Gastrocnemius medialis (tissue), 4 donors: ENCODE measurements around the gene TRPC4. TPM values are rescaled to one million over a fixed set of nuclear protein-coding genes. Genes with fewer than 3 reads are reported as not detected.

Experiments
- ATAC-seq, 2 donors: fragments of 150-250 bp; one replicate each; pipeline ENCODE4 v1.9.1; 2016
- DNase-seq, 2 donors: peaks; one replicate each; pipeline ENCODE4 v3.0.0-alpha.2; 2019
- H3K27ac ChIP-seq, 4 donors: fragments of 200-600 bp; sonication (generic); 1 replicate in 1 of 4; 2 replicates in 3 of 4; pipeline ENCODE4 v1.5.1; 2016 to 2018; ENCODE audit warnings: mild to moderate bottlenecking in 2 of 4, moderate library complexity in 1 of 4
- H3K27me3 ChIP-seq, 3 donors: fragments of 200-600 bp; sonication (generic) in 2 of 3; 1 replicate in 1 of 3; 2 replicates in 2 of 3; pipeline versions ENCODE4 v1.5.1 to v1.6.0; 2016 to 2019; ENCODE audit warnings: mild to moderate bottlenecking in 1 of 3, moderate library complexity in 1 of 3
- H3K36me3 ChIP-seq, 2 donors: fragments of 200-600 bp; sonication (generic) in 1 of 2; one replicate each; pipeline ENCODE4 v1.5.1; 2017 to 2018
- H3K4me1 ChIP-seq, 2 donors: fragments of 200-600 bp; sonication (generic) in 1 of 2; one replicate each; pipeline ENCODE4 v1.5.1; 2016 to 2017; ENCODE audit warnings: mild to moderate bottlenecking in 2 of 2
- H3K4me3 ChIP-seq, 4 donors: fragments of 200-600 bp; sonication (generic) in 3 of 4; 1 replicate in 1 of 4; 2 replicates in 3 of 4; pipeline ENCODE4 v1.5.1; 2016 to 2019; ENCODE audit warnings: mild to moderate bottlenecking in 2 of 4
- H3K9me3 ChIP-seq, 3 donors: fragments of 200-600 bp; sonication (generic) in 2 of 3; 1 replicate in 1 of 3; 2 replicates in 2 of 3; pipeline ENCODE4 v1.5.1; 2016 to 2019
- POLR2A ChIP-seq, 2 donors: fragments of 450-650 bp; IDR thresholded peaks; one replicate each; pipeline ENCODE4 v1.6.1; 2017; ENCODE audit warnings: antibody characterized with exemption in 2 of 2, mild to moderate bottlenecking in 2 of 2, moderate library complexity in 2 of 2
- in situ Hi-C, 4 donors: fragments of 200-750 bp; cut with MboI; loops; one replicate each; pipeline versions ENCODE4 v1.15.0 to v1.8.0; 2017; ENCODE audit warnings: low sequenced_read_pairs in 4 of 4
- intact Hi-C: fragments of 100-400 bp; cut with DNase I; formaldehyde crosslinking; loops from one replicate; pipeline ENCODE4 v1.15.1; 2023; ENCODE audit warnings: low total_unique reads
- total RNA-seq, 4 donors: library from RNA; depleted of rRNA; stranded (reverse); fragments of >200 nt; gene quantifications; one replicate each; pipeline versions ENCODE4 v1.1.0 to v1.2.3, GENCODE V29; 2016
- TF ChIP-seq, protein P1 (sequence below), 5 experiments: fragments of 450-650 bp in 3 of 5; fragments of 200-600 bp in 2 of 5; sonication (generic) in 2 of 5; IDR thresholded peaks in 4 of 5; conservative IDR thresholded peaks in 1 of 5; 1 replicate in 4 of 5; 2 replicates in 1 of 5; pipeline ENCODE4 v1.5.1; 2016 to 2019; ENCODE audit warnings: antibody characterized with exemption in 5 of 5, mild to moderate bottlenecking in 3 of 5, moderate library complexity in 3 of 5

TRPC4 gene
- total RNA-seq, 4 donors from 2014 or later = 0.20 to 0.75 (median 0.27) TPM; not detected in 1

- in situ Hi-C loops (no loop called here), intact Hi-C loops (no loop called here)
- DNase-seq (no peak), ATAC-seq (no peak)
- Histone ChIP-seq H3K27me3 (no peaks in the 10 kb centered on the region), H3K27ac (no peak overlapping the region), H3K36me3 (no peaks in the 10 kb centered on the region), H3K9me3 (no peaks in the 10 kb centered on the region), H3K4me1 (no peaks in the 10 kb centered on the region), H3K4me3 (no peak overlapping the region)
- no peak for TF ChIP-seq POLR2A (IDR thresholded peaks at IDR 0.05)
Measured at GRCh38 chr13:37910790-37911189, 41.2 kb upstream of the TRPC4 start.

- Histone ChIP-seq H3K4me3 (no peak overlapping the region), H3K27ac (no peak overlapping the region), H3K9me3 (no peaks in the 10 kb centered on the region), H3K27me3 (no peaks in the 10 kb centered on the region), H3K36me3 (no peaks in the 10 kb centered on the region), H3K4me1 (no peaks in the 10 kb centered on the region)
- DNase-seq (no peak), ATAC-seq (no peak)
- TF ChIP-seq, protein P1, sequence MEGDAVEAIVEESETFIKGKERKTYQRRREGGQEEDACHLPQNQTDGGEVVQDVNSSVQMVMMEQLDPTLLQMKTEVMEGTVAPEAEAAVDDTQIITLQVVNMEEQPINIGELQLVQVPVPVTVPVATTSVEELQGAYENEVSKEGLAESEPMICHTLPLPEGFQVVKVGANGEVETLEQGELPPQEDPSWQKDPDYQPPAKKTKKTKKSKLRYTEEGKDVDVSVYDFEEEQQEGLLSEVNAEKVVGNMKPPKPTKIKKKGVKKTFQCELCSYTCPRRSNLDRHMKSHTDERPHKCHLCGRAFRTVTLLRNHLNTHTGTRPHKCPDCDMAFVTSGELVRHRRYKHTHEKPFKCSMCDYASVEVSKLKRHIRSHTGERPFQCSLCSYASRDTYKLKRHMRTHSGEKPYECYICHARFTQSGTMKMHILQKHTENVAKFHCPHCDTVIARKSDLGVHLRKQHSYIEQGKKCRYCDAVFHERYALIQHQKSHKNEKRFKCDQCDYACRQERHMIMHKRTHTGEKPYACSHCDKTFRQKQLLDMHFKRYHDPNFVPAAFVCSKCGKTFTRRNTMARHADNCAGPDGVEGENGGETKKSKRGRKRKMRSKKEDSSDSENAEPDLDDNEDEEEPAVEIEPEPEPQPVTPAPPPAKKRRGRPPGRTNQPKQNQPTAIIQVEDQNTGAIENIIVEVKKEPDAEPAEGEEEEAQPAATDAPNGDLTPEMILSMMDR (IDR thresholded peaks at IDR 0.05 in 4 of 5, conservative IDR thresholded peaks at IDR 0.05 in 1 of 5) = no peak
- intact Hi-C loops (no loop called here), in situ Hi-C loops (no loop called here)
Measured at GRCh38 chr13:37906880-37907279, 37.3 kb upstream of the TRPC4 start.

DNA sequence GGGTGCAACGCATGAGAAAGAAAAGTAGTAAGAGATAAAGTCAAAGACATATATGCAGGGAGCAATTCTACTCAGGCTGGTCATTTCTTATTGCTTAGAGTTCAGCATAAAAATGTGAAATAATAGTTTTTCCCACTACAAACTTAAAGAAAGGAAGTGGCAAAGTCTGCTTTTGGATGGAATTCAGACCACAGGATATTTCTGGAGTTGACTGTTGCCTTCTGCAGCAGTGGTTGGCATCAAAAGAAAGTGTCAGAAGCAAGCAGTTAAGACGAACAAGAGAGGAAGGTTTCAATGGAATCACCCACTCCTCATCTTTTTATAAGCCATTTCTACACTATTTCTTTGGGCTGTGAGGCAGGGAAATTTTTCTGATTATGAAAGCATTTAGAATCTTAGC lies 36.2 kb upstream of the TRPC4 start:
- no peak overlapping the region for H3K4me3 ChIP-seq
- no peaks in the 10 kb centered on the region for H3K27me3 ChIP-seq
- DNase-seq = no peak
- TF ChIP-seq, protein P1 (IDR thresholded peaks at IDR 0.05 in 4 of 5, conservative IDR thresholded peaks at IDR 0.05 in 1 of 5) = no peak
- TF ChIP-seq POLR2A (IDR thresholded peaks at IDR 0.05) = no peak
- in situ Hi-C loops (no loop called here), intact Hi-C loops (no loop called here)
- no peak overlapping the region for H3K27ac ChIP-seq
- H3K36me3 ChIP-seq = no peaks in the 10 kb centered on the region
- H3K4me1 ChIP-seq = no peaks in the 10 kb centered on the region
- ATAC-seq = no peak
- H3K9me3 ChIP-seq = no peaks in the 10 kb centered on the region

DNA sequence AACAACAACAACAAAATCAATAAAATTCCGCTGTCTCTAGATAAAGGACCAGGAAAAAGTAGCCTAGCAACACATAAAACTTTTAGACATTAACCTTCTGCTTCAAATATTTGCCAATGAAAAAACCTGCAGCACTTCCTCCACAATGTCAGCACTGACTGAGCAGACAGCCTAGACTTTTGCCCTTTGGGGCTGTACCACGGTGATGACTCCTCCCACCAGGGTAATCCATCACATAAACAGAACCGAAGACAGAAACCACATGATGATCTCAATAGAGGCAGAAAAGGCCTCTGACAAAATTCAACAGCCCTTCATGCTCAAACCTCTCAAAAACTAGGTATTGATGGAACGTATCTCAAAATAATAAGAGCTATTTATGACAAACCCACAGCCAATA lies 30.2 kb upstream of the TRPC4 start:
- H3K36me3 ChIP-seq = no peaks in the 10 kb centered on the region
- H3K9me3 ChIP-seq = no peaks in the 10 kb centered on the region
- no peaks in the 10 kb centered on the region for H3K27me3 ChIP-seq
- TF ChIP-seq POLR2A (IDR thresholded peaks at IDR 0.05) = no peak
- TF ChIP-seq, protein P1 (IDR thresholded peaks at IDR 0.05 in 4 of 5, conservative IDR thresholded peaks at IDR 0.05 in 1 of 5) = no peak
- no peaks in the 10 kb centered on the region for H3K4me1 ChIP-seq
- DNase-seq (no peak), ATAC-seq (no peak)
- H3K27ac ChIP-seq = no peak overlapping the region
- in situ Hi-C loops (no loop called here), intact Hi-C loops (no loop called here)
- no peak overlapping the region for H3K4me3 ChIP-seq

- Histone ChIP-seq H3K27me3 (no peaks in the 10 kb centered on the region), H3K36me3 (no peaks in the 10 kb centered on the region), H3K4me1 (no peaks in the 10 kb centered on the region), H3K4me3 (no peak overlapping the region), H3K27ac (no peak overlapping the region), H3K9me3 (no peaks in the 10 kb centered on the region)
- TF ChIP-seq, protein P1 (IDR thresholded peaks at IDR 0.05 in 4 of 5, conservative IDR thresholded peaks at IDR 0.05 in 1 of 5) = no peak
- no peak for TF ChIP-seq POLR2A (IDR thresholded peaks at IDR 0.05)
- ATAC-seq (no peak), DNase-seq (no peak)
- in situ Hi-C loops (no loop called here), intact Hi-C loops (no loop called here)
Measured at GRCh38 chr13:37893321-37893720, 23.7 kb upstream of the TRPC4 start.
